WTC11 (cell line): ENCODE measurements around the gene ASIC3.
"Not testable (repeated sequence)": the region's sequence is repeated elsewhere in the genome, so short reads cannot be mapped to it uniquely, and the experiment has no call there.

Source experiments
- CTCF ChIP-seq: fragments of 200-600 bp; IDR thresholded peaks from 2 replicates; pipeline ENCODE4 v1.8.0; 2022; ENCODE audit warnings: antibody characterized with exemption
- ESRRA ChIP-seq: sonication (generic); formaldehyde crosslinking; IDR thresholded peaks from 2 replicates; pipeline ENCODE4 v1.8.1; 2022; ENCODE audit warnings: mild to moderate bottlenecking, missing genetic modification reagents, borderline replicate concordance
- MAX ChIP-seq: sonication (generic); formaldehyde crosslinking; IDR thresholded peaks from 2 replicates; pipeline ENCODE4 v1.8.0; 2022; ENCODE audit warnings: mild to moderate bottlenecking, missing genetic modification reagents
- USF2 ChIP-seq: sonication (generic); formaldehyde crosslinking; IDR thresholded peaks from 2 replicates; pipeline ENCODE4 v1.8.1; 2023; ENCODE audit warnings: mild to moderate bottlenecking, missing genetic modification reagents, moderate library complexity
- ZBTB21 ChIP-seq: sonication (generic); formaldehyde crosslinking; IDR thresholded peaks from 2 replicates; pipeline ENCODE4 v1.8.1; 2023; ENCODE audit warnings: mild to moderate bottlenecking, missing genetic modification reagents, borderline replicate concordance

GRCh38 chr7:151026771-151027727 lies 21.3 kb upstream of the ASIC3 start:
- not testable (repeated sequence) for TF ChIP-seq CTCF; MAX; ESRRA (CRISPR knock-in tag); USF2 (CRISPR knock-in tag); ZBTB21 (CRISPR knock-in tag)
